Measurements from ENCODE around the gene RDH13.

GRCh38 chr19:55109527-55110291 is 46.8 kb upstream of the RDH13 start:
- TF ChIP-seq CTCF (IDR thresholded peaks at IDR 0.05 in 2 of 3, conservative IDR thresholded peaks at IDR 0.05 in 1 of 3; ENCODE audit: borderline replicate concordance in 1 of 3, insufficient read depth in 1 of 3, low read depth in 2 of 3, low read length in 2 of 3) (no peak), POLR2AphosphoS5 (IDR thresholded peaks at IDR 0.05; ENCODE audit: low read depth, low read length) (no peak), EZH2 (IDR thresholded peaks at IDR 0.05) (no peak), POLR2A (IDR thresholded peaks at IDR 0.05; ENCODE audit: borderline replicate concordance, extremely low read depth, insufficient read depth, insufficient read length) (no peak)

Data from HCT116 (cell line).